Psoas muscle (tissue), 8 donors: ENCODE data around the gene VSIG8. TPM values are rescaled to one million over a fixed set of nuclear protein-coding genes. Genes with fewer than 3 reads are reported as not detected.
A peak's percentile ranks its signal among the peaks of the same experiment; 100 is the strongest.

ENCODE experiments used
- ATAC-seq, 4 donors: fragments of 200-7000 bp; cut with Tn5 transposase; one replicate each; pipeline ENCODE4 v1.9.1; 2020; ENCODE audit warnings: moderate library complexity in 3 of 4, mild to moderate bottlenecking in 2 of 4
- DNase-seq, 2 donors: peaks; one replicate each; pipeline ENCODE4 v3.0.0-alpha.2; 2020
- H3K27ac ChIP-seq: fragments of 200-600 bp; one replicate; pipeline ENCODE4 v1.8.0; 2022
- H3K27me3 ChIP-seq, 3 donors: fragments of 200-600 bp in 1 of 3; one replicate each; pipeline versions ENCODE4 v1.6.1 to v1.8.0; 2013 to 2022; ENCODE audit warnings: low read length in 2 of 3, mild to moderate bottlenecking in 2 of 3, moderate library complexity in 1 of 3; ENCODE audit not compliant: insufficient read depth in 3 of 3
- H3K36me3 ChIP-seq, 2 donors: fragments of 200-600 bp in 1 of 2; one replicate each; pipeline versions ENCODE4 v1.6.1 to v1.8.0; 2013 to 2022; ENCODE audit warnings: low read depth in 1 of 2, mild to moderate bottlenecking in 1 of 2, moderate library complexity in 1 of 2; ENCODE audit not compliant: insufficient read depth in 1 of 2
- H3K4me1 ChIP-seq: fragments of 200-600 bp; one replicate; pipeline ENCODE4 v1.8.0; 2022
- H3K4me3 ChIP-seq: fragments of 200-600 bp; one replicate; pipeline ENCODE4 v1.8.0; 2022; ENCODE audit warnings: mild to moderate bottlenecking
- H3K9me3 ChIP-seq: fragments of 200-600 bp; one replicate; pipeline ENCODE4 v1.8.0; 2022
- WGBS, 3 donors: extraction: QIAGEN DNeasy Blood & Tissue Kit; methylation state at CpG; one replicate each; pipeline versions ENCODE4 v1.1.6 to v1.1.7; 2013; 5-methylcytosine and 5-hydroxymethylcytosine counted together
- intact Hi-C, 2 donors: fragments of 100-400 bp; cut with DNase I; formaldehyde crosslinking; loops; one replicate each; pipeline versions ENCODE4 v1.11.0 to v1.14.2; 2022
- polyA plus RNA-seq, 3 donors: library from polyadenylated mRNA; stranded (reverse); fragments of 200-250 nt; gene quantifications; one replicate each; pipeline ENCODE4 v1.2.3, GENCODE V29; 2013
- total RNA-seq, 4 donors: library from RNA; stranded (reverse); fragmentation: NEBNext Ultra II Directional in 2 of 4; extraction: Animal tissue kit (Norgen Biotek cat#: 25700) in 2 of 4; gene quantifications; one replicate each; pipeline versions ENCODE4 v1.2.1 to v1.2.4, GENCODE V29; 2021 to 2023
- TF ChIP-seq, protein P1 (sequence below): fragments of 200-600 bp; IDR thresholded peaks from one replicate; pipeline ENCODE4 v1.8.0; 2022; ENCODE audit warnings: antibody characterized with exemption
- donor health status: healthy with polysubstance abuse.
- donor health status: DM: no; HTN: no; CAD: no; lungs with moderate emphysema.
- donor health status: Bipolar disorder and iron deficiency.
- donor health status: healthy.
- donor health status: DM: yes; HTN: yes; CAD: no.
- donor health status: DM: no; HTN: no; CAD: no.
- donor health status: DM: no; HTN: no; CAD: no.
- donor health status: DM: yes; HTN: yes; CAD: no.

VSIG8 gene
- total and polyA plus RNA-seq, 7 donors, result not detected

DNA sequence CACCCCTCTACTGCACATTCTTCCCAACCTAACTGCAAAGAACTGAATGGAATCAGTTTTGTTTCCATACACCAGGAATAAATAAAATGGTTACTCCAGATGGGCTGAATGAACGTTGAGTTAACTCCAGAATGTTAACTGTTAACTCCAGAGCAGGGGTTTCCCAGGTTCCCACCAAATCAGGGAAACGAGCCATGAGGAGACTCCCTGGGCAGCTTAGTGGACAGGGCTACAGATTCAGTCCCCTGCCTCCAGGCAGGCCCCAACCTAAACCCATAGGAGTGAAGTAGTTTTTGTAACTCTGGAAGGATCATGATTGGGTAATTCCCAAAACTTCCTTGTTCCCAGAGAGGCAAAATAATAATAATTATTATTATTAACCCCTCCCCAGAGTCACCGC, 14.1 kb downstream of the VSIG8 start:
- H3K4me1 ChIP-seq, result peaks cover 3% of the 10 kb centered on the region
- TF ChIP-seq, protein P1, sequence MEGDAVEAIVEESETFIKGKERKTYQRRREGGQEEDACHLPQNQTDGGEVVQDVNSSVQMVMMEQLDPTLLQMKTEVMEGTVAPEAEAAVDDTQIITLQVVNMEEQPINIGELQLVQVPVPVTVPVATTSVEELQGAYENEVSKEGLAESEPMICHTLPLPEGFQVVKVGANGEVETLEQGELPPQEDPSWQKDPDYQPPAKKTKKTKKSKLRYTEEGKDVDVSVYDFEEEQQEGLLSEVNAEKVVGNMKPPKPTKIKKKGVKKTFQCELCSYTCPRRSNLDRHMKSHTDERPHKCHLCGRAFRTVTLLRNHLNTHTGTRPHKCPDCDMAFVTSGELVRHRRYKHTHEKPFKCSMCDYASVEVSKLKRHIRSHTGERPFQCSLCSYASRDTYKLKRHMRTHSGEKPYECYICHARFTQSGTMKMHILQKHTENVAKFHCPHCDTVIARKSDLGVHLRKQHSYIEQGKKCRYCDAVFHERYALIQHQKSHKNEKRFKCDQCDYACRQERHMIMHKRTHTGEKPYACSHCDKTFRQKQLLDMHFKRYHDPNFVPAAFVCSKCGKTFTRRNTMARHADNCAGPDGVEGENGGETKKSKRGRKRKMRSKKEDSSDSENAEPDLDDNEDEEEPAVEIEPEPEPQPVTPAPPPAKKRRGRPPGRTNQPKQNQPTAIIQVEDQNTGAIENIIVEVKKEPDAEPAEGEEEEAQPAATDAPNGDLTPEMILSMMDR, result no peak
- no peak overlapping the region for H3K4me3 ChIP-seq
- H3K9me3 ChIP-seq, result no peaks in the 10 kb centered on the region
- ATAC-seq (no peak), DNase-seq (no peak)
- H3K27me3 ChIP-seq, result no peaks in the 10 kb centered on the region
- 40 to 88% (median 56%) methylated on average over 3 of the region's 3 CpGs for WGBS, 3 donors
- intact Hi-C loops, result no loop called here
- H3K27ac ChIP-seq, result no peak overlapping the region
- no peaks in the 10 kb centered on the region for H3K36me3 ChIP-seq

DNA sequence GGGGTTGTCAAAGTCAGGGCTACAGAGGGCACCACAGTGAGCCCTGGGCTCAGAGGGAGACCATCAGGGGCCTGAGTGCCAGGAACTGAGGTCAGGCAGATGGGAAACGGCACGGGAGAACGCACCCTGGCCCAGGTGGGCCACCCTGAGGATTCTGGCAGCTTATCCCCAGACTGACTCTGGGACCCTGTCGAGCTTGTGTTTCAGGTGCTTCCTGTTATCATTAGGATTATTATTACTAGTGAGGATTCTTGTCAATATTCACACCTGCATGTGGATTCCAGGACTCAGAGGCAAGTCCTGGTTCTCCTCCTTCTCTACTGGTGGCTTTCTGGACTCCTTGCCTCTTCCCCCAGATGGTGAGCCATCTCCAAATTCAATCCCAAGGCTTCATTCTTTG, 15.2 kb downstream of the VSIG8 start:
- intact Hi-C loops, result no loop called here
- WGBS, 3 donors, result 58 to 69% (median 58%) methylated on average over 4 of the region's 4 CpGs
- Histone ChIP-seq H3K27me3 (no peaks in the 10 kb centered on the region), H3K4me3 (no peak overlapping the region), H3K9me3 (no peaks in the 10 kb centered on the region), H3K36me3 (no peaks in the 10 kb centered on the region), H3K27ac (no peak overlapping the region), H3K4me1 (no peaks in the 10 kb centered on the region)
- DNase-seq, result no peak
- ATAC-seq, result no peak
- TF ChIP-seq, protein P1, result no peak

DNA sequence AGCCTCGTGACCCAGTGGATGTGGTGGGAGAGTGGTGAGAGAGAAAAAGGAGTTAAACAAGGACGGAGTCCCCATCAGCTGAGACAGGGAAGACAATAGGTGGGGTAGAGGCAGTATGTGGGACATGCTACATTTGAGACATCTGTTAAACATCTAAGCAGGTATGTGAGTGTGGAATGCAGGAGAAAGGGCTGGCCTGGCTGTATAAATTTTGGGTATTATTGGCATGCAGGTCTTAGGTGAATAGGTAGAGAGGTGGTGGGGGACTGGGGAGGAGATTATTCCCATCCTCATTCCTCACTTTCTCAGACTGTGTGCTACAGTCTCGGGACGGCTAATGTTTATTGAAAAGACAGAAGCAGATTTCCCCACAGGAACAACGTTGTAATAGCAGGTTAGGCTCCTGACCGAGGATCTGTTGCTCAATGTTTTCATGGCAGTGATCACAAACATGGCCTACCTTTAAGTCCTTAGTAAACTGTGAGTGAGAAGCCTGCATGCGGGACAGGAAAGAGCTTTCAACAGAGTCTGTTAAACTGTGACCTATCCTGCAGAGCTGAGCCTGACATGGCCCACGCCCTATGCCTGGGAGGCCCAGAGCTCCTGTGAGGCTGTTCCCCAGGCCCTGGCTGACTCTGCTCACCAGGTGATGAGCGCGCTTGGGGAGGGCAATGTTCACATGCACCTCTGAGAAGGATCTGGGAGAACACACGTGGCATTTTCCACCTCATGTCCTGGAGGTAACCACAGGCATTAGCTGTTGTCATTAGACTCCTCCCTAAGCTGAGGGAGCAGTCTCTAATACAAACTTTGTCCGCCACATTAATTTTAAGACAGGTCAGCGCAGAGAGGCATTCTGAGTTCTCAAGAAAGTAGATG, 16.5 kb downstream of the VSIG8 start:
- H3K27ac ChIP-seq, result no peak overlapping the region
- H3K9me3 ChIP-seq, result no peaks in the 10 kb centered on the region
- no peaks in the 10 kb centered on the region for H3K27me3 ChIP-seq
- no peak overlapping the region for H3K4me3 ChIP-seq
- DNase-seq, result no peak
- intact Hi-C loops, result no loop called here
- 85 to 91% (median 88%) methylated on average over 13 of the region's 13 CpGs for WGBS, 3 donors
- TF ChIP-seq, protein P1, result no peak
- ATAC-seq, result no peak
- H3K4me1 ChIP-seq, result no peaks in the 10 kb centered on the region
- H3K36me3 ChIP-seq, result no peaks in the 10 kb centered on the region

DNA sequence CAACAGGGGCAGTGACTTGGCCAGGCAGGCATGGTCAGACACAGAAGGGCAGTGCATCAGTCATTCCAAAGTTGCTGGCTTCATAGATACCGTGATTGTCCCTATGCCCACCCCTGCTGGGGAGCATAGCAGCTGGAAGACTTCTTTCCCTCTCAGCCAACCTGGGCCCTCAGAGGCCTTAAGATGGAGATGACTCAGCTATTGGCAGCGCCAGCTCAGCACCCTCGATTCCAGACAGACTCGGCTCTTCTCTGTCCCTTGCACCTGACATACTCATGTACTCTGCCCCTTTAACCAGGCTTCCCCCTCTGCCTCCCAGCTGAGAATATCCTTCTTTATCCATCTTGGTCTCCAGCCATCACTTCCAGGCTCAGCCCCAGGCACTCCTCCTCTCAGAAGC, 19.0 kb downstream of the VSIG8 start:
- no peaks in the 10 kb centered on the region for H3K27me3 ChIP-seq
- ATAC-seq (peak in 1 of 4 donors; percentile 26), DNase-seq (no peak)
- no peaks in the 10 kb centered on the region for H3K4me1 ChIP-seq
- H3K36me3 ChIP-seq, result peaks cover 0 to 5% of the 10 kb centered on the region in 2 donors
- H3K4me3 ChIP-seq, result no peak overlapping the region
- no peaks in the 10 kb centered on the region for H3K9me3 ChIP-seq
- intact Hi-C loops, result no loop called here
- TF ChIP-seq, protein P1, result no peak
- 32 to 65% (median 44%) methylated on average over 4 of the region's 4 CpGs for WGBS, 3 donors
- no peak overlapping the region for H3K27ac ChIP-seq

DNA sequence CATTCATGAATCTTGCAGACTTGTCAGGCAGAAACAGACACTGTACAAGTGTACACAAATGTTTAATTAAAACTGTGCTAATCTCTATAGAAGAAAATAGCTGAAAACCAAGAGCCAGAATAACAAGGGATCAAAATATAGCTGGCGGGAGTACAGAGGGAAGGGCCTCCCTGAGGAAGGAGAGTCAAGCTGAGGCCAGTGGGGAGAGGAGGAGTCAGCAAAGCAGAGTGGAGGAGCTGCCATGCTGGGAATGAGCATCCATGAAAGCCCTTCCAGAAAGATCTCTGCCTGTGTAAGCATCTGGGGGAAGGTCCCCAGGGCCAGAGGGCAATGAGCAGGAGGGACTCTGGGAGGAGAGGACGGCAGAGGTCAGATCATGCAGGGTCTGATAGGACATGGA, 20.7 kb downstream of the VSIG8 start:
- ATAC-seq (no peak), DNase-seq (no peak)
- intact Hi-C loops, result no loop called here
- TF ChIP-seq, protein P1, result no peak
- WGBS, 3 donors, result 72 to 83% (median 76%) methylated on average over 2 of the region's 2 CpGs
- Histone ChIP-seq H3K36me3 (peaks cover 0 to 12% of the 10 kb centered on the region in 2 donors), H3K27ac (no peak overlapping the region), H3K27me3 (no peaks in the 10 kb centered on the region), H3K4me3 (no peak overlapping the region), H3K4me1 (no peaks in the 10 kb centered on the region), H3K9me3 (no peaks in the 10 kb centered on the region)
